ENCODE data around the gene RNF175.

RNF175 gene

GRCh38 chr4:153785910-153786721 lies 26.3 kb upstream of the RNF175 start:
- no peak for DNase-seq (ENCODE audit: low read depth in 2 of 2)

- no peak for DNase-seq (ENCODE audit: low read depth in 2 of 2)
Observed at GRCh38 chr4:153784166-153784699, 24.4 kb upstream of the RNF175 start.

- no peak for DNase-seq (ENCODE audit: low read depth in 2 of 2)
Observed at GRCh38 chr4:153782581-153782980, 22.8 kb upstream of the RNF175 start.

GRCh38 chr4:153781717-153782416 lies 22.0 kb upstream of the RNF175 start:
- no peak for DNase-seq (ENCODE audit: low read depth in 2 of 2)

- DNase-seq (ENCODE audit: low read depth in 2 of 2), result no peak
Observed at GRCh38 chr4:153781280-153781679, 21.5 kb upstream of the RNF175 start.

- no peak for DNase-seq (ENCODE audit: low read depth in 2 of 2)
Observed at GRCh38 chr4:153780876-153781275, 21.1 kb upstream of the RNF175 start.

GRCh38 chr4:153780221-153780620 lies 20.4 kb upstream of the RNF175 start:
- no peak for DNase-seq (ENCODE audit: low read depth in 2 of 2)

- DNase-seq (ENCODE audit: low read depth in 2 of 2), result no peak
Observed at GRCh38 chr4:153778383-153778782, 18.6 kb upstream of the RNF175 start.

- DNase-seq (ENCODE audit: low read depth in 2 of 2), result no peak
Observed at GRCh38 chr4:153777421-153777820, 17.6 kb upstream of the RNF175 start.

GRCh38 chr4:153776601-153777000 lies 16.8 kb upstream of the RNF175 start:
- no peak for DNase-seq (ENCODE audit: low read depth in 2 of 2)

GRCh38 chr4:153773236-153773690 lies 13.4 kb upstream of the RNF175 start:
- DNase-seq (ENCODE audit: low read depth in 2 of 2), result no peak

- no peak for DNase-seq (ENCODE audit: low read depth in 2 of 2)
Observed at GRCh38 chr4:153771046-153771445, 11.2 kb upstream of the RNF175 start.

GRCh38 chr4:153766758-153767157 lies 6.9 kb upstream of the RNF175 start:
- DNase-seq (ENCODE audit: low read depth in 2 of 2), result no peak

GRCh38 chr4:153765894-153766293 lies 6.1 kb upstream of the RNF175 start:
- no peak for DNase-seq (ENCODE audit: low read depth in 2 of 2)

GRCh38 chr4:153764601-153765368 lies 5.0 kb upstream of the RNF175 start:
- no peak for DNase-seq (ENCODE audit: low read depth in 2 of 2)

- no peak for DNase-seq (ENCODE audit: low read depth in 2 of 2)
Observed at GRCh38 chr4:153763404-153763803, 3.6 kb upstream of the RNF175 start.

- DNase-seq (ENCODE audit: low read depth in 2 of 2), result no peak
Observed at GRCh38 chr4:153758688-153759406, 977 bp downstream of the RNF175 start.

- DNase-seq (ENCODE audit: low read depth in 2 of 2), result no peak
Observed at GRCh38 chr4:153758136-153758535, 1.7 kb downstream of the RNF175 start.

GRCh38 chr4:153757407-153757806 lies 2.4 kb downstream of the RNF175 start:
- DNase-seq (ENCODE audit: low read depth in 2 of 2), result no peak

- no peak for DNase-seq (ENCODE audit: low read depth in 2 of 2)
Observed at GRCh38 chr4:153755186-153755585, 4.6 kb downstream of the RNF175 start.

GRCh38 chr4:153750197-153750817 lies 9.5 kb downstream of the RNF175 start:
- peak; percentile 18 to 21 for DNase-seq (ENCODE audit: low read depth in 2 of 2)
